IMR-90 (cell line): ENCODE results near the gene CES2.

Source experiments
- BHLHE40 ChIP-seq: fragments of 150-350 bp; IDR thresholded peaks from 2 replicates; pipeline ENCODE4 v1.6.1; 2016; ENCODE audit warnings: mild to moderate bottlenecking, low read depth, low read length
- CEBPB ChIP-seq: IDR thresholded peaks from 2 replicates; pipeline ENCODE4 v1.6.1; 2012; ENCODE audit warnings: low read depth, low read length, improper control_type of control experiment
- CHD1 ChIP-seq: IDR thresholded peaks from 2 replicates; pipeline ENCODE4 v1.6.1; 2012; ENCODE audit warnings: low read depth, low read length, improper control_type of control experiment
- MAFK ChIP-seq: IDR thresholded peaks from 2 replicates; pipeline ENCODE4 v1.6.1; 2012; ENCODE audit warnings: low read depth, low read length, improper control_type of control experiment
- MAZ ChIP-seq: IDR thresholded peaks from 2 replicates; pipeline ENCODE4 v1.6.1; 2012; ENCODE audit warnings: low read depth, mild to moderate bottlenecking, low read length, improper control_type of control experiment, moderate library complexity, borderline replicate concordance
- MXI1 ChIP-seq: IDR thresholded peaks from 2 replicates; pipeline ENCODE4 v1.6.1; 2012; ENCODE audit warnings: low read depth, mild to moderate bottlenecking, low read length, moderate library complexity, borderline replicate concordance
- POLR2A ChIP-seq: IDR thresholded peaks from 2 replicates; pipeline ENCODE4 v1.6.1; 2012; ENCODE audit warnings: mild to moderate bottlenecking, low read depth, low read length
- RAD21 ChIP-seq: IDR thresholded peaks from 2 replicates; pipeline ENCODE4 v1.6.1; 2012; ENCODE audit warnings: low read length, improper control_type of control experiment
- RCOR1 ChIP-seq: IDR thresholded peaks from 2 replicates; pipeline ENCODE4 v1.6.1; 2012; ENCODE audit warnings: mild to moderate bottlenecking, low read length, improper control_type of control experiment; ENCODE audit not compliant: insufficient replicate concordance
- SMC3 ChIP-seq: fragments of 150-350 bp; IDR thresholded peaks from 2 replicates; pipeline ENCODE4 v1.6.1; 2016; ENCODE audit warnings: low read depth, mild to moderate bottlenecking, antibody characterized with exemption, low read length, moderate library complexity
- TF ChIP-seq, protein P1 (sequence below): conservative IDR thresholded peaks from 2 replicates; pipeline ENCODE4 v1.5.1; 2012; ENCODE audit warnings: mild to moderate bottlenecking, low read depth, low read length, improper control_type of control experiment

- TF ChIP-seq RAD21 (no peak), POLR2A (no peak), MAZ (no peak), CHD1 (no peak), CEBPB (no peak), BHLHE40 (no peak), RCOR1 (no peak), SMC3 (no peak), MXI1 (no peak), MAFK (no peak)
- TF ChIP-seq, protein P1, sequence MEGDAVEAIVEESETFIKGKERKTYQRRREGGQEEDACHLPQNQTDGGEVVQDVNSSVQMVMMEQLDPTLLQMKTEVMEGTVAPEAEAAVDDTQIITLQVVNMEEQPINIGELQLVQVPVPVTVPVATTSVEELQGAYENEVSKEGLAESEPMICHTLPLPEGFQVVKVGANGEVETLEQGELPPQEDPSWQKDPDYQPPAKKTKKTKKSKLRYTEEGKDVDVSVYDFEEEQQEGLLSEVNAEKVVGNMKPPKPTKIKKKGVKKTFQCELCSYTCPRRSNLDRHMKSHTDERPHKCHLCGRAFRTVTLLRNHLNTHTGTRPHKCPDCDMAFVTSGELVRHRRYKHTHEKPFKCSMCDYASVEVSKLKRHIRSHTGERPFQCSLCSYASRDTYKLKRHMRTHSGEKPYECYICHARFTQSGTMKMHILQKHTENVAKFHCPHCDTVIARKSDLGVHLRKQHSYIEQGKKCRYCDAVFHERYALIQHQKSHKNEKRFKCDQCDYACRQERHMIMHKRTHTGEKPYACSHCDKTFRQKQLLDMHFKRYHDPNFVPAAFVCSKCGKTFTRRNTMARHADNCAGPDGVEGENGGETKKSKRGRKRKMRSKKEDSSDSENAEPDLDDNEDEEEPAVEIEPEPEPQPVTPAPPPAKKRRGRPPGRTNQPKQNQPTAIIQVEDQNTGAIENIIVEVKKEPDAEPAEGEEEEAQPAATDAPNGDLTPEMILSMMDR = no peak
Measured at GRCh38 chr16:66898933-66899309, 36.4 kb upstream of the CES2 start.
